D341Med (cell line): ENCODE data around the gene ZNF688.
A peak's percentile ranks its signal among the peaks of the same experiment; 100 is the strongest.

Experiments used
- DNase-seq: peaks from one replicate; pipeline ENCODE4 v3.0.0; 2012; ENCODE audit warnings: low spot score

Gene ZNF688

DNA sequence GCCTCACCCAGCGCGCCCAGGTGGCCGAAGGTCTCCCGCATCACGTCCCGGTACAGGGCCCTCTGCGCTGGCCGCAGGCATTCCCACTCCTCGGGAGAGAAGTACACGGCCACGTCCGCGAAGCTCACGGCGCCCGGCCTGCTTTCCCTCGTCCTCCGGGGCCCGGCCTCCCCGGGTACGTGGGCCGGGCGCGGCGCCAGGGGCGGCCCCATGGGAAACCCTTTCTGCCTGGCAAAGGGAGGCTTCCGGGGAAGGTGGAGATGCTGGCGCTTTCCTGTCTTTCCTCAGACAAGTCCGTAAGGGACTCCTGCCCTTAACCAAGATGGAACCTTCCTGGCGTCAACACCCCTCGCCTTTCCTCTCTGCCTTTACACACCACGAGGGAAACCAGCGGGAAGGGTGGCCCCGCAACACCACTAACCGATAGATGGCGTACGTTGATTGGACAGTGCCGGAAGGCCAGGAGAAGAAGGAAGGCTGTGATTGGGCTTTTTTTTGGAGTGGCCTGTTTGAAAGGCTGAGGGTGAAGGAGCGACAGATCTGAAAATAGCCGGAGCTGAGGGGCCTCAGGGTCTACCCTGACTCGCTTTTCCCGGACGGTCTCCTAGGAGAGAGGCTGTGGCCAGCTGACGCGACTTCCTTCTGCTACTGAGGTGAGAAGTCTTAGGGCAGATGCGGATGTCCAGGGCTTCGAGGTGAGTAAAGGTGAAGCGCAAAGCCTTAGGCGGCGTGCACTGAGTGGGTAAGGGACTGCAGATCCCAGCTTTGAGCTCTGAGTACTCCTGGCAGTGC is 14.1 kb upstream of the ZNF688 start, which contains the start of gene ZNF785:
Gene ZNF785, minus strand, starts transcription at position 298 of the 792 bp plus-strand sequence. Its CDS starts 86 bp downstream, at position 212.
- peak; percentile 93 for DNase-seq

DNA sequence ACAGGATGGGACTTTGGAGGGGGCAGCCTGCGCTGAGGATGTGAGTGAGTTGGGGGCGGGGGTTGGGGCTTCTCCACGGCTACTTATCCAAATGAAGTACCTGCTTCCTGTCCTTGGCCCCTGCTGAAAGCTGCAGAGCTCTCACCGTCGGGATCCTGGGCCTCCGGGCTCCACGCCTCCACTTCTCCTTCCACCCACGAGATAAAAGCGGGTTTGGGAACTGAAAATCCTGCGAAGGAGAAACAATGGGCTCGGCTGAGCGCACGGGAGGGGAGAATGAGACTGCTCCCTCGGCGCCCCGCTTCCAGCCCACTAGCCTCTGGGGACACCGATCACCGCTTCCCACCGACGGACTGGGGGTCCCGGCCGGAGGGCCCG is 13.5 kb upstream of the ZNF688 start:
- no peak for DNase-seq

DNA sequence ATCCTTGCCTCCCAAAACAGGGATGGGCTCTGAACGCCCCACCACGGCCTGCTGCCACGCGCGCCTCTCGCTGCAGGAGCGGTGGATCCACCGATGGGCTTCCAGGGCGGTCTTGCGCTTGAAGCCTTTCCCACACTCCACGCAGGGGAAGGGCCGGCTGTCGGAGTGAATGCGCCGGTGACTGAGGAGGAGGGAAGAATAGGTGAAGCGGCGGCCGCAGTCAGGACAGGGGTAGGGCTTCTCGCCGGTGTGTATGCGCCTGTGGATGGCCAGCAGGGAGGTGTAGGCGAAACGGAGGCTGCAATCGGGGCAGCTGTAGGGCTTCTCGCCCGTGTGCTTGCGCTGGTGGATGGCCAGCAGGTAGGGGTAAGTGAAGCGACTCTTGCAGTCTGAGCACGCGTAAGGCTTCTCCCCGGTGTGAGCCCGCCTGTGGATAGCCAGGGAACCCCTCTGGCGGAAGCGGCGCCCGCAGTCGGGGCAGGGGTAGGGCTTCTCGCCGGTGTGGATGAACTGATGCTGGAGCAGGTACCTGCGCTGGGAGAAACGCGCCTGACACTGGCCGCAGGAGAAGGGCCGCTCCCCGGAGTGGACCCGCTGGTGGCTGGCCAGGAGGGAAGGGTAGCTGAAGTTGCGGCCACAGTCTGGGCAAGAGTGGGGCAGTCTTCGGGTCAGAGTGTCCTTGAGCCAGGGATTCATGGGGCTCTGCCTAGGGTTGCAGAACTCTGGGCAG is 11.3 kb upstream of the ZNF688 start:
- DNase-seq, result no peak

DNA sequence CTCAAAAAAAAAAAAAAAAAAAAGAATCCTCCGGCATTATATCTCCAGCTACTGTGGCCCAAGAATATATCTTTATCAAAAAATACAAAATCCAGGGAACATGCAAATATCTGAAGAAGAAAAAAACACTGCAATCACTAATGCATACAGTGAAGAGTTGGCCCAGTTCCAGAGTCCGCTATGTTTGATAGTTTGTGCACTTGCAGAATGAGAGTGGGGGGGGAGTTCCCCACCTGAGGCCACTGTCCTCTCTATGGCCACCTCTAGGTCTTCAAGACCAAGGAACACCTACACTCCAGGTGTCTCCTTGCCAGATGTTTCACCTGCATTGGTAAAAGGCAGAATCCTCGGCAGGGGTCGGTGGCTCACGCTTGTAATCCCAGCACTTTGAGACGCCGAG is 9.9 kb upstream of the ZNF688 start:
- DNase-seq, result no peak

DNA sequence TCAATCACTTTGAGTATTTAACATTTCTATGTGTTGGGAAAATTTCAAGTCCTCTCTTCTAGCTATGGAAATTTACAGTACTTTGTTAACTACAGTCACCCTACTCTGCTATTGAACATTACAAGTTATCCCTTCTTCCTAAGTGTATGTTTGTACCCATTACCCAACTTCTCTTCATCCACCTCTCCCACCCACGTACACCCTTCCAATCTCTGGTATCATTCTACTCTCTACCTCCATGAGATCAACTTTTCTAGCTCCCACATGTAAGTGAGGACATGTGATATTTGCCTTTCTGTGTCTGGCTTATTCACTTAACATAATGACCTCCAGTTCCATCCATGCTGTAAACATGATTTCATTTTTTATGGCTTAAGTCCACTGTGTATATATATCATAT is 3.2 kb upstream of the ZNF688 start:
- no peak for DNase-seq

DNA sequence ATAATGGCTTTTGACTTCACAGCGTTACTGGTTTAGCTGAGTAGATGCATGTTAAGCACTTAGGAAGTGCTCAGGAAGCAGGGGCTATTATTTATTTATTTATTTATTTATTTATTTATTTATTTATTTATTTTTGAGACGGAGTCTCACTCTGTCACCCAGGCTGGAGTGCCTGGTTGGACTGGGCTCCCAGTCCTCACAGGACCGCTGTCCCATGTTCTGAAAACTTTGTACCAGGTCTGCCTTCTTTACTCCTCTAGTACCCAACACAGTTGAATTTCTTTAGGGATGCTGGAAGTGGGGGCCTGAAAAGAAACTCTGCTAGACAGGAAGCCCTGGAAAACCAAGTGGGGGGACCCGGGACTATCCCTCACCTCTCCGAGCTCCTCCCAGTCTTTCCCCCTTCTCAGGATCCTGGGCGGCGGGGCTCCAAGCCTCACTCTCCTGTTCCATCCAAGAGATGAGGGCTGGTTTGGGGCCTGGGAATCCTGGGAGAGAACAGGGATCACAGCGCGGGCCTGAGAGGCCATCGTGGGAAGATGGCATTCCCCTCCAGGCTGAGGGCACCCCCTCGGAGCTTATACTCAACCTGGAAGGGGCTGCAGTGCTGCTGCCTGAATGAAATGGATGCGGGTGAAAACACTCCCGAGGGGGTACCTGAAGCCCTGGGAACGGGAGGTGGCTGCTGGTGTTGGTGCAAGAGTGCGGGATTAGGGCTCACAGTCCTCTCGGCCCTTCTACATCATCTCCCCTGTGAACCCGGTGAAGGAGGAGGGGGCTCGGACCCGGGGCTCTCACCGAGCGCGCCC is 674 bp downstream of the ZNF688 start:
- DNase-seq, result peak; percentile 40

DNA sequence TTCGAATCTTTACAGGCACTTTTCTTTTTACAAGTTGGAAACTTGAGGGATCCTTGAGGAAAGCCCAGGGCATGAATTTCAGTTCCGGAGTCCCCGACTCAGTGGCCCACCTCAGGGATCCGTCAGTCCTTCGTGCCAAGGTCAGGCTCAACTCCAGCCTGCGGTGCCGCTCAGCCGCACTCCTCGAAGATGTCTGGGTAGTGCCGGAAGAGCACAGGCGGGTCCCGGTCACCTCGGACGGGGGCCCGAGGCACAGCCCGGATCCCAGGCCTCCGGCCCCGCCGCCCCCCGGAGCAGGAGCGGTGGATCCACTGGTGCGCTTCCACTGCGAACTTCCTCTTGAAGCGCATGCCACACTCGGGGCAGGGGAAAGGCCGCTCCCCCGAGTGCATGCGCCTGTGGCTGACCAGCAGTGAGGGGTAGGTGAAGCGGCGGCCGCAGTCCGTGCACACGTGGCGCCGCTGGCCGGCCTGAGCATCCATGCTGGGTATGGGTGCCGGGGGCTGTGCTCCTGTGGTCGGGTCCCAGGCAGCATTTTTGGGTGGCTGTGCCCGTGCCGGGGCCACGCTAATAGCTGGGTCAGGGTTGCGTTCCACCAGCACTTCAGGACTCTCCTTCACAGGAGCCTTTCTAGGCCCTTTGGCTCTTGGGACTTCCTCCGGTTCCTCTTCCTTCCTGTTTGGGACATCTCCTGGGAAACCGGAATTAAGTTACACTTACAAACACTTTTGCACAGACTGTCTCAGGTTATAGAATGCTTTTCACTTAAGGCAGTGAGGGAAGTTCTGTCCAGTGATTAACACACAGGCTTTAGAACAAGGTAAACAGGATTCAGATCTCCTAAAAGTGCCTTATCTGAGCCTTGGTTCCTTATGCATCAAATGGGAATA is 1.5 kb downstream of the ZNF688 start:
- no peak for DNase-seq

DNA sequence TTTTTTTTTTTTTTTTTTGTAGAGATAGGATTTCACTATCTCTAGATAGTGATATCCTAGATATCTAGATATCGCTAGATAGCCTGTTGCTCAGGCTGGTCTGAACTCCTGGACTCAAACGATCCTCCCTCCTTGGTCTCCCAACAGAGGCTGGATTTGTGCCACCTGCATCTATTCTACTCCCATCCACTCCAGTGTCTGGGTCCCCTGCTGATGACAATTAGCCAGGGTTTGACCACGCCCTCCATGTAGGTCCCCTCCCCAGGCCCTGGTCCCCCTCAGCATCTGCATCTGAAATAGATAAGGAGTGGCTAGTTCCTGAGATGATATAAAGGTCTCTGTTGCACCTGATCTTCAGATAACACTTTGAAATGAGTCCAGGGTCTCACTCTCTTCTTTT is 2.2 kb downstream of the ZNF688 start:
- DNase-seq, result no peak

DNA sequence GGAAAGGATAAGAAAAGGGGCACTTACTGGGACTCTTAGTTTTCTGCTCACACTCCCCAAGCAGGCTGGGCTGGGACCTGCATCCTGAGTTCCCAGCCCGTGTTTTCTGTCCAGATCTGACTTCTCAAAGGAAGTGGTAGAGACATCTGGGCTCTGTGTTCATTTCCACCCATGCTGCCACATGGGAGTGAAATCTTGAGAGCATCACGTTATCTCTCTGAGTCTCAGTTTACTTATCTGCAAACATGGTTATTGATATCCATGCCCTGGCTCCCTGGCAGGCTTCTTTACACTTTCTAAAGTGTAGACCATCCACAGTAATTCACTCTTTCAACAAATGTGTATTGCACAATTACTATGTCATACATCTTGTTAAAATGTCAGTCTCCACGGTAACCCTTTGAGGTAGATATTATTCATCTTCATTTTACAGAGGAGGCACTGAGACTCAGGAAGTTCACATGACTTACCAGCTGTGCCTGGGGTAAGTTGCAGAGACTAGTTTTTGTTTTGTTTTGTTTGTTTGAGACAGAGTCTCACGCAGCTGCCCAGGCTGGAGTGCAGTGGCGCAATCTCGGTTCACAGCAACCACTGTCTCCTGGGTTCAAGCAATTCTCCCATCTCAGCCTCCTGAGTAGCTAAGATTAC is 3.4 kb downstream of the ZNF688 start:
- no peak for DNase-seq

DNA sequence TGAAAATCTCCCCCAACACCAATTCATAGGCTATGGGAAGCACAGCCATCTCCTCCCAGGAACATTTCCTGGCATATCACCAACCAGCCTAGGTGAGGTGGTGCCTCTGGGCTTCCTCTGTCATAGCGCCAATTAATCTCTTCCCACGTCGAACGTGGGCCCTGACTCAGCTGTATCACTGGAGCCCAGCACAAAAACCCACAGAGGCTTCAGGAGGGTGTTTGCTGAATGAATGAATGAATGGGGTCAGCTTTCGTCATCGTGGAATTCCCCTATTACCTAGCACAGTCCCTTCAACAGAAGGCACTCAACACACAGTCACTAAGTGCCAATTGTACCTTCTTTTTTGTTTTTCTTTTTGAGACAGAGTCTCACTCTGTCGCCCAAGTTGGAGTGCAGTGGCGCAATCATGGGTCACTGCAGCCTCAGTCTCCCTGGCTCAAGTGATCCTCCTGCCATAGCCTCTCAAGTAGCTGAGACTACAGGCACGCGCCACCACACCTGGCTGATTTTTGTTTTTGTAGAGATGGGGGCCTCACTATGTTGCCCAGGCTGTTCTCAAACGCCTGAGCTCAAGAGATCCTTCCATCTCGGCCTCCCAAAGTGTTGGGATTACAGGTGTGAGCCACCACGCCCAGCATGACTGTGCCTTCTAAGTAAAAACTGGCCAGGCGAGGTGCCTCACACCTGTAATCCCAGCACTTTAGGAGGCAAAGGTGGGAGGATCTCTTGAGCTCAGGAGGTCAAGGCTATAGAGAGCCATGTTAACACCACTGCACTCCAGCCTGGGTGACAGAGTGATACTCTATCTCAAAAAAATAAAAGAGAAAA is 4.1 kb downstream of the ZNF688 start:
- no peak for DNase-seq

DNA sequence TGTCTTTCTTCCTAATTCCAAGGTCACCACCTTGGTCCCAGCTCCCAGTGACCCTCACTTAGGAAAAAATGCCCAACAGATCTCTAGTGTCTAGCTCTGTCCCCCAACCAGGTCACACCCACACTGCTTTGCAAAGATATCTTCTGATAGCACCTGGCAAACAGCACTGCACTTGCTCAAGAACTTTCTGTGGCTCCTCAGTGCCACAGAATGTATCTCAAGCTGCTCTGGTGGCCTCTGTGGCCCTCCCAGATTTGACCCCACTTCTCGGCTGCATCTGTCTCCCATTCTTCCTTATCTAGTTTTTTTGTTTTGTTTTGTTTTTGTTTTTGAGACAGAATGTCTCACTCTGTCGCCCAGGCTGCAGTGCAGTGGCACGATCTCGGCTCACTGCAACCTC is 5.0 kb downstream of the ZNF688 start:
- no peak for DNase-seq

DNA sequence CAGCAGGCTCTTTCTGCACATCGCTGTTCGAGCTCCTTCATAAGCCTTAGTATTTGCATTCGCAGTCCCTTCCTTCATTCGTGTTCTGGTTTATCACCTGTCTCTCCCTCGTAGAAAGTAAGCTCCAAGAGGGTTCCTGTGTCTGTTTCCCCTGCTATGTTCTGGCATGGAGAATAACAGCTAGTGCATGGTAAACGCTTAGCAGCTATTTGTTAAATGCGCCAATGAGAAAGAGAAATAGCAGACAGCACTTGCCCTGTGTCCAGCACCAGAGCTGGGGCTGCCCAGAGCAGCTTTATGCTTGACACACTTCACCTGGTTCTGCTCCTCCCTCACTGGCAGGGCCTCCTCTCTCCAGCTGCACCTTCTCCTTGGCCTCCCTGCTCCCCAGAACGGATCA is 5.5 kb downstream of the ZNF688 start:
- DNase-seq, result no peak

DNA sequence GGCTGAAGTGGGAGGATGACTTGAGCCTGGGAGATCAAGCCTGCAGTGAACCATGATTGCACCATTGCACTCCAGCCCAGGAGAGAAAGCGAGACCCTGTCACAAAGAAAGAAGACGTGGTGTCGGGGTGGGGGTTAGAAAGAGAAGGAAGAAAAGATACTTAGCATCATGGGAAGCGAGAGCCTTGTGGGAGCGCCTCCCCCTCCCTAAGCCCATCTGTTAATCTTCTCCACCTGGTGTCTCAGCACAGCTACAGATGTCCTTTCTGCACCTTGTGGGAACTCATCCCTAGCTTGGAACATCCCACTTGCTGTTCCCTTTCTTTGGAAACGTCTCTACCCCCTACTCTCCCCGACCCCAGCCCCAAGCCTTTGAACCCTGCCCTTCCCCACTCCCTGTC is 6.0 kb downstream of the ZNF688 start:
- DNase-seq, result peak; percentile 65

DNA sequence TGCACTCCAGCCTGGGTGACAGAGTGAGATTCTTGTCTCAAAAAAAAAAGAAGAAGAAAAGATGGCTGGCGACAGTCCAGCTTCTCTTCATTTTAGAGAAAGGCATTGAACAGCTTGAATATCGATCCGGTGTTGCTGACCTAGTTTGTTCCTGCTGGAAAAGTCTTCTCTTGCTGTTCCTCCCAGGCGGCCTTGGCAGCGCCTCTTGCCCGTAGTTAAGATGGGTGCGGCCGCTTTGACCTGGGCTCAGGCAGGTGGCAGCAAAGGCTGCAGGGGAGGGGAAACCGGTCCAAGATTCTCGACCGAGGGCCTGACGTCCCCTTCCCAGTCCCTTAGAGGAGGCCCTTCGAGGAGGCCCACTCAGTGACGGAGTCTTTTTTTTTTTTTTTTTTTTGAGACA is 9.5 kb downstream of the ZNF688 start:
- DNase-seq, result no peak

DNA sequence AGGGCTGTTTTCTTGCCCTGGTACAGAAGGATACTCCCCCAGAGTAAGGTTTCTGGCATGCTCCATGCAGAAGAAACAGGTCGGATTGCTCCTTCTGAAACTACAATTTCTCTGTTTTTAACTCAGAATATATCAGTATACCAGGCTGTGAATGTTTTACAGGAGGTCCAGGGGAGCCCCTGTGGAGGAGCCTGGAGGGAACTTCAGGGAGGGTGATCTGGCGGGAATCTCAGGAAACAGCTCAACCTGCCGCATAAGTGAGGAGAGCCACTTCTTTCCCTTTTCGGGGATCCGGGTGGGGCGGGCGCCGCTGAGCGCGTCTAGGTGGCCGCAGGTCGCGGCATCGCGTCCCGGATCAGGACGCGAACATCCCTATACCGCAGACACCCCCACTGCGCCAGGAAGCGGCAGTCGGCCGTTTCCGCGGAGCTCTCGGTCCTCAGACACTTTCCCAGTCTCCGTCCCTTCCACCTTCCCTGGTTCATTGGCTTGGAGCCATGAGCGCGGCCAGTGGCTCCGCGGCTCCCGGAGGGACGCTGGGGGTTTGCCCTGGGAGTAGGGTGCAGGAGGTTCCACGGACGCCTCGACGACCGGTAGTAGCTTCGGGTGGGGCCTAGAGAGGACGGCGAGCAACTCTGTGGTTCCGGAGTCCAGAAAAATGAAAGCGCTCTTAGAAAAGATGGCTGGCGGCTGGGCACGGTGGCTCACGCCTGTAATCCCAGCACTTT is 10.3 kb downstream of the ZNF688 start:
- DNase-seq, result no peak

DNA sequence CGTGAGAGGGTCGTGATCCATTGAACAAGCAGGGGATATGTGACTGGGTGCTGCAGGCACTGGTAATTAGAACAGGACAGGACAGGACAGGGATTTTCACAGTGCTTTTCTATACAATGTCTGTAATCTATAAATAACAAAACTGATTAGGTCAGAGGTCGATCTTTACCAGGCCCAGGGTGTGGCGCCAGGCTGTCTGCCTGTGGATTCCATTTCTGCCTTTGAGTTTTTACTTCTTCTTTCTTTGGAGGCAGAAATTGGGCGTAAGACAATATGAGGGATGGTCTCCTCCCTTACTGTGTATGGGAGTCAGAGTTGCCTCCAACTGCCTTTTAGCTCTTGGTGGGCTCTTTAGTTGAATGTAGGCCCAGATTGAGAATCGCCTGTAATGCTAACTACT is 11.8 kb downstream of the ZNF688 start:
- DNase-seq, result no peak

DNA sequence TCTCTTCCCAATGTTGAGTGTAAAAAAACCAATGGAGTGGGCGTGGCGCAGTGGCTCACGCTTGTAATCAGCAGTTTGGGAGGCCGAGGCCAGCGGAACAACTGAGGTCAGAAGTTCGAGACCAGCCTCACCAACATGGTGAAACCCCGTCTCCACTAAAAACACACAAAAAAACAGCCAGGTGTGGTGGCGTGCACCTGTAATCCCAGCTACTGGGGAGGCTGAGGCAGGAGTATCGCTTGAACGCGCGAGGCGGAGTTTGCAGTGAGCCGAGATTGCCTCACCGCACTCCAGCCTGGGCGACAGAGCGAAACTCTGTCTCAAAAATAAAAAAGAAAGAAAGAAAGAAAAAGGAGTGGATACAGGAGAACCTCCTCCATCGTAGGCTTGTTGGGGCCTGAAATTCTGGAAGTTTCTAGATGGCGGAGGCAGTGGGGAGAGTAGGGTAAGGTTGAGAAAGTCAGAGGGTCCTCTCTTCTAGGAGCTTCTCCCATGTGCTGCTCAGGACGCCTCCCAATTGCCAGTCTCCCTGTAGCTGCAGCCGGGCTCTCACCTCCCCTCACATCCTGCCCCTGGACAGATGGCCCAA is 12.6 kb downstream of the ZNF688 start:
- DNase-seq, result no peak

DNA sequence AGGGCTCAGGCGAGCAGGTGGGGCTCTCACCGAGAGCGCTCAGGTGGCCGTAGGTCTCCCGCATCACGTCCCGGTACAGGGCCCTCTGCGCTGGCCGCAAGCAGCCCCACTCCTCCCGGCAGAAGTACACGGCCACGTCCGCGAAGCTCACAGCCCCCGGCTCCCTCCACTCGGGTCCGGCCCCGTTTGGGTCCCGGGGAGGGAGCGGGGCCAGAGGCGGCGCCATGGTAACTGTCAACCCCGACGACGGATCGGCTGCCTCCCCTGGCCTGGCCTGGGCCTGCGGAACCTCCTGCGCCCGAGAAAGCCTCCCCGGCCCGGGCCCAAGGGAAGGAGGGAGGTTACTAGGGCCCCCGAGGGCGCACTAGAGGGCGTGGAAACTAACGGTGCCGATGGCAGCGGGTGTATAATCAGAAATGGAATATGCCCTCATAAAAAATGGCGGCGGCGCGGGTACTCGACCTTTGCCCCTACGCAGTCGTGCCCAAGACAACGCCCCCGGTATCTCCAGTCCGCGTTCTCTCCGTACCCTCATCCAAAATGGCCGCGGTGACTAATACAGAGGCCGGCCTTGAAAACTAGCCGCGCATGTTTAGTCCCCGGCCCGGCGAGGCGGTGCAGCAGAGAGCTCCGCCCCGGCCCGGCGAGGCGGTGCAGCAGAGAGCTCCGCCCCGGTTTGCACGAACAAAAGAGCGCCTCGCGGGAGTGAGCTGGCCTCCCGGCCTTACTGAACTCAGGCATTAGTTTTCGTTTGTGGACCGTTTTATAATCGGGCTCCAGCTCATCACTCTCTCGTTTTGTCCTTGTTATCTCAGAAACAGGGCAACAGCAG is 13.3 kb downstream of the ZNF688 start, which contains the start of gene ZNF764:
Gene ZNF764, minus strand, starts transcription at position 418 of the 832 bp plus-strand sequence. Its CDS starts 192 bp downstream, at position 226.
- DNase-seq, result peak; percentile 91
